Neuronal stem cell (in vitro differentiated cells): ENCODE results near the gene TMEFF1.
A peak's percentile ranks its signal among the peaks of the same experiment; 100 is the strongest.

Source experiments
- DNase-seq: peaks from one replicate; pipeline ENCODE4 v3.0.0-alpha.2; 2013; ENCODE audit warnings: low spot score
- H2AFZ ChIP-seq: one replicate; pipeline ENCODE4 v1.6.1; 2013; ENCODE audit warnings: mild to moderate bottlenecking, low read length, inconsistent platforms
- H2AK5ac ChIP-seq: 2 replicates; pipeline ENCODE4 v1.6.1; 2013; ENCODE audit warnings: low read depth, mild to moderate bottlenecking, inconsistent platforms, low read length, moderate library complexity, mixed read lengths
- H2BK120ac ChIP-seq: 2 replicates; pipeline ENCODE4 v1.6.1; 2013; ENCODE audit warnings: low read depth, mild to moderate bottlenecking, inconsistent platforms, low read length, moderate library complexity, mixed read lengths
- H2BK12ac ChIP-seq: one replicate; pipeline ENCODE4 v1.6.1; 2013; ENCODE audit warnings: low read length, inconsistent platforms
- H2BK15ac ChIP-seq: 2 replicates; pipeline ENCODE4 v1.6.1; 2013; ENCODE audit warnings: mild to moderate bottlenecking, low read length, inconsistent platforms, mixed read lengths
- H2BK5ac ChIP-seq: one replicate; pipeline ENCODE4 v1.6.1; 2013; ENCODE audit warnings: inconsistent platforms, mild to moderate bottlenecking, low read length, moderate library complexity
- H3K14ac ChIP-seq: one replicate; pipeline ENCODE4 v1.6.1; 2013; ENCODE audit warnings: low read length, inconsistent platforms
- H3K18ac ChIP-seq: 2 replicates; pipeline ENCODE4 v1.6.1; 2013; ENCODE audit warnings: low read length, inconsistent platforms
- H3K23ac ChIP-seq: 2 replicates; pipeline ENCODE4 v1.6.1; 2013; ENCODE audit warnings: low read depth, mild to moderate bottlenecking, mixed read lengths, low read length, inconsistent platforms; ENCODE audit not compliant: poor library complexity
- H3K27ac ChIP-seq: replicated peaks from 3 replicates; pipeline ENCODE4 v1.5.1; 2013; ENCODE audit warnings: low read length, inconsistent platforms
- H3K27me3 ChIP-seq, 3 experiments: 2 replicates each; pipeline ENCODE4 v1.6.1; 2013; ENCODE audit warnings: low read length in 3 of 3, mild to moderate bottlenecking in 2 of 3, inconsistent platforms in 1 of 3, low read depth in 1 of 3, mixed read lengths in 1 of 3, moderate library complexity in 1 of 3; ENCODE audit not compliant: control insufficient read depth in 3 of 3, insufficient read depth in 3 of 3
- H3K36me3 ChIP-seq, 2 donors: replicated peaks in 1 of 2; 2 replicates each; pipeline ENCODE4 v1.6.1; 2013; ENCODE audit warnings: low read length in 2 of 2; ENCODE audit not compliant: control insufficient read depth in 2 of 2, insufficient read depth in 2 of 2
- H3K4ac ChIP-seq: 2 replicates; pipeline ENCODE4 v1.6.1; 2013; ENCODE audit warnings: inconsistent platforms, mild to moderate bottlenecking, low read length, moderate library complexity
- H3K4me1 ChIP-seq, 2 donors: 1 replicate in 1 of 2; 2 replicates in 1 of 2; pipeline ENCODE4 v1.6.1; 2013; ENCODE audit warnings: low read length in 2 of 2, low read depth in 1 of 2; ENCODE audit not compliant: control insufficient read depth in 2 of 2, insufficient read depth in 1 of 2
- H3K4me2 ChIP-seq: one replicate; pipeline ENCODE4 v1.6.1; 2013; ENCODE audit warnings: mild to moderate bottlenecking, low read length, inconsistent platforms; ENCODE audit not compliant: insufficient read depth, poor library complexity, severe bottlenecking
- H3K4me3 ChIP-seq, 2 donors: 2 replicates each; pipeline ENCODE4 v1.5.1; 2013; ENCODE audit warnings: low read length in 2 of 2, mild to moderate bottlenecking in 2 of 2, inconsistent platforms in 1 of 2, moderate library complexity in 1 of 2
- H3K79me1 ChIP-seq: one replicate; pipeline ENCODE4 v1.6.1; 2013; ENCODE audit warnings: low read depth, mild to moderate bottlenecking, inconsistent platforms, low read length, moderate library complexity
- H3K9ac ChIP-seq: one replicate; pipeline ENCODE4 v1.6.1; 2013; ENCODE audit warnings: mild to moderate bottlenecking, low read depth, low read length, inconsistent platforms; ENCODE audit not compliant: poor library complexity
- H3K9me3 ChIP-seq, 2 donors: replicated peaks in 1 of 2; 2 replicates each; pipeline versions ENCODE3 to v1.6.1; 2013; ENCODE audit warnings: low read length in 2 of 2, mild to moderate bottlenecking in 2 of 2, inconsistent platforms in 1 of 2, low read depth in 1 of 2, mixed read lengths in 1 of 2, moderate library complexity in 1 of 2; ENCODE audit not compliant: control insufficient read depth in 2 of 2, insufficient read depth in 1 of 2
- H4K8ac ChIP-seq: one replicate; pipeline ENCODE4 v1.6.1; 2013; ENCODE audit warnings: low read depth, mild to moderate bottlenecking, inconsistent platforms, low read length, moderate library complexity
- H4K91ac ChIP-seq: one replicate; pipeline ENCODE4 v1.6.1; 2013; ENCODE audit warnings: low read length, low read depth, mild to moderate bottlenecking, inconsistent platforms; ENCODE audit not compliant: poor library complexity
- WGBS, 2 donors: extraction: QIAGEN DNeasy Blood & Tissue Kit; methylation state at CpG; one replicate each; pipeline ENCODE4 v1.1.7; 2013; ENCODE audit warnings: missing lambda C conversion rate in 2 of 2, mixed read lengths in 1 of 2; ENCODE audit not compliant: insufficient read length in 2 of 2, insufficient replicate concordance in 1 of 2; ENCODE audit errors: extremely low coverage in 2 of 2; 5-methylcytosine and 5-hydroxymethylcytosine counted together

Gene TMEFF1

GRCh38 chr9:100431886-100432285 lies 41.1 kb upstream of the TMEFF1 start:
- Histone ChIP-seq H3K36me3 (peaks cover 4 to 23% of the 10 kb centered on the region in 2 donors), H3K9ac (no peak overlapping the region), H3K4me1 (peaks cover 6 to 8% of the 10 kb centered on the region in 2 donors), H2AK5ac (no peak overlapping the region), H4K91ac (no peak overlapping the region), H2BK15ac (no peak overlapping the region), H3K4me2 (no peak overlapping the region), H3K9me3 (peaks cover 0 to 3% of the 10 kb centered on the region in 2 donors), H3K18ac (no peak overlapping the region), H3K4ac (no peak overlapping the region), H3K27ac (no peak overlapping the region), H3K23ac (no peak overlapping the region), H3K79me1 (peaks cover 2% of the 10 kb centered on the region), H2BK12ac (no peak overlapping the region), H2BK5ac (no peak overlapping the region), H2AFZ (no peak overlapping the region), H3K14ac (no peak overlapping the region), H4K8ac (no peak overlapping the region), H3K27me3 (no peaks in the 10 kb centered on the region), H3K4me3 (no peak overlapping the region), H2BK120ac (no peak overlapping the region)
- no peak for DNase-seq
- no CpG with 5 or more reads among the region's 5 CpGs for WGBS, 2 donors

- H3K79me1 ChIP-seq: peaks cover 2% of the 10 kb centered on the region
- H4K91ac ChIP-seq: no peak overlapping the region
- no peak overlapping the region for H2BK12ac ChIP-seq
- H3K4me3 ChIP-seq: no peak overlapping the region
- no peak overlapping the region for H2BK15ac ChIP-seq
- H3K9me3 ChIP-seq: peaks cover 0 to 3% of the 10 kb centered on the region in 2 donors
- no CpG with 5 or more reads among the region's 3 CpGs for WGBS, 2 donors
- H3K14ac ChIP-seq: no peak overlapping the region
- no peak overlapping the region for H4K8ac ChIP-seq
- H3K36me3 ChIP-seq: peaks cover 4 to 23% of the 10 kb centered on the region in 2 donors
- no peak overlapping the region for H2BK5ac ChIP-seq
- no peak overlapping the region for H2AK5ac ChIP-seq
- no peak overlapping the region for H2BK120ac ChIP-seq
- no peaks in the 10 kb centered on the region for H3K27me3 ChIP-seq
- no peak overlapping the region for H3K18ac ChIP-seq
- H3K4me1 ChIP-seq: peaks cover 6 to 8% of the 10 kb centered on the region in 2 donors
- H3K4ac ChIP-seq: no peak overlapping the region
- no peak overlapping the region for H2AFZ ChIP-seq
- H3K23ac ChIP-seq: no peak overlapping the region
- H3K27ac ChIP-seq: no peak overlapping the region
- no peak for DNase-seq
- H3K9ac ChIP-seq: no peak overlapping the region
- no peak overlapping the region for H3K4me2 ChIP-seq
Measured at GRCh38 chr9:100432736-100433135, 40.2 kb upstream of the TMEFF1 start.

DNA sequence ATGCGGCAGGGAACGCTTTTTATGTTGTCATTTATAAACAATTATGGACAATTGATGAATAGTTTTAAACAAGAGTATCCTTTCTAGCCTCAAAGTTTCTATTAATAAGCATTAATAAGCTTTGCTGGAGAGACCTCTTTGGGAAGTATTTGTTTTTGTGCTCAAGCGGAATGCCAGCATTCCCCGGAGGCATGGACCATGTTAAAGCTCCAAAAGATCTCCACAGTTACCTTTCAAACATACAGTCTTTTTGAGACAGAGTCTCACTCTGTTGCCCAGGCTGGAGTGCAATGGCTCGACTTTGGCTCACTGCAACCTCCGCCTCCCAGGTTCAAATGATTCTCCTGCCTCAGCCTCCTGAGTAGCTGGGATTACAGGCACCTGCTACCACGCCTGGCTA lies 36.4 kb upstream of the TMEFF1 start:
- Histone ChIP-seq H3K27me3 (no peaks in the 10 kb centered on the region), H3K9ac (no peak overlapping the region), H3K23ac (no peak overlapping the region), H2AFZ (no peak overlapping the region), H2AK5ac (no peak overlapping the region), H2BK12ac (no peak overlapping the region), H3K18ac (no peak overlapping the region), H3K4me1 (peaks cover 0 to 4% of the 10 kb centered on the region in 2 donors), H3K4me2 (no peak overlapping the region), H3K4ac (no peak overlapping the region), H3K4me3 (no peak overlapping the region), H3K79me1 (peaks cover 2% of the 10 kb centered on the region), H2BK5ac (no peak overlapping the region), H3K27ac (no peak overlapping the region), H2BK15ac (no peak overlapping the region), H3K36me3 (peaks cover 4 to 22% of the 10 kb centered on the region in 2 donors), H3K14ac (no peak overlapping the region), H4K8ac (no peak overlapping the region), H4K91ac (no peak overlapping the region), H2BK120ac (no peak overlapping the region), H3K9me3 (peaks cover 0 to 3% of the 10 kb centered on the region in 2 donors)
- no peak for DNase-seq
- no CpG with 5 or more reads among the region's 7 CpGs for WGBS, 2 donors

- no peak overlapping the region for H2AK5ac ChIP-seq
- H4K91ac ChIP-seq: no peak overlapping the region
- H4K8ac ChIP-seq: no peak overlapping the region
- H3K4me1 ChIP-seq: peaks cover 0 to 4% of the 10 kb centered on the region in 2 donors
- no peak overlapping the region for H3K27ac ChIP-seq
- H3K9ac ChIP-seq: no peak overlapping the region
- DNase-seq: peak; percentile 72
- peaks cover 0 to 3% of the 10 kb centered on the region in 2 donors for H3K9me3 ChIP-seq
- peaks cover 2% of the 10 kb centered on the region for H3K79me1 ChIP-seq
- no peak overlapping the region for H2AFZ ChIP-seq
- H2BK5ac ChIP-seq: no peak overlapping the region
- no peak overlapping the region for H2BK12ac ChIP-seq
- H3K4ac ChIP-seq: no peak overlapping the region
- H3K18ac ChIP-seq: no peak overlapping the region
- H3K23ac ChIP-seq: no peak overlapping the region
- no peak overlapping the region for H3K4me2 ChIP-seq
- H2BK15ac ChIP-seq: no peak overlapping the region
- H3K27me3 ChIP-seq: no peaks in the 10 kb centered on the region
- peaks cover 4 to 29% of the 10 kb centered on the region in 2 donors for H3K36me3 ChIP-seq
- H3K4me3 ChIP-seq: no peak overlapping the region
- H3K14ac ChIP-seq: no peak overlapping the region
- WGBS, 2 donors: no CpG with 5 or more reads among the region's 1 CpG
- no peak overlapping the region for H2BK120ac ChIP-seq
Measured at GRCh38 chr9:100437860-100438805, 34.8 kb upstream of the TMEFF1 start.
